GM19397 (cell line): ENCODE results near the gene DXO.

Experiments used
- ATAC-seq: cut with Tn5 transposase; IDR thresholded peaks from one replicate; pipeline ENCODE4 v1.9.1; 2021; ENCODE audit warnings: mild to moderate bottlenecking, moderate library complexity; ENCODE audit not compliant: unreplicated experiment

DXO gene

GRCh38 chr6:31958741-31959739 lies 12.9 kb downstream of the DXO start, which contains the start of the genes NELFE and SKIC2:
Gene NELFE (minus strand): TSS chr6:31958971. CDS start chr6:31958446, 525 bp downstream.
Gene SKIC2 (plus strand): TSS chr6:31959175. CDS start chr6:31959193, 18 bp downstream.
- ATAC-seq, result peak; percentile 96

GRCh38 chr6:31958412-31958740 lies 13.6 kb downstream of the DXO start:
- ATAC-seq, result no peak

- ATAC-seq, result no peak
These were observed 15.1 kb downstream of the DXO start for GRCh38 chr6:31956796-31957195.

- no peak for ATAC-seq
These were observed 17.4 kb downstream of the DXO start for GRCh38 chr6:31954511-31954910.

- no peak for ATAC-seq
These were observed 19.0 kb downstream of the DXO start for GRCh38 chr6:31952890-31953289.

- no peak for ATAC-seq
These were observed 19.7 kb downstream of the DXO start for GRCh38 chr6:31952140-31952805.

GRCh38 chr6:31949926-31950548 lies 21.9 kb downstream of the DXO start:
- ATAC-seq, result no peak

GRCh38 chr6:31948753-31949413 lies 23.1 kb downstream of the DXO start:
- ATAC-seq, result no peak

- ATAC-seq, result no peak
These were observed 23.6 kb downstream of the DXO start for GRCh38 chr6:31948306-31948705.

GRCh38 chr6:31947864-31948263 lies 24.1 kb downstream of the DXO start:
- no peak for ATAC-seq

- ATAC-seq, result no peak
These were observed 24.8 kb downstream of the DXO start for GRCh38 chr6:31947070-31947675.

GRCh38 chr6:31946370-31946885 lies 25.5 kb downstream of the DXO start:
- no peak for ATAC-seq

GRCh38 chr6:31945507-31946369 lies 26.2 kb downstream of the DXO start, which contains the start of gene CFB:
Gene CFB (plus strand): TSS chr6:31946095. CDS start chr6:31946222, 127 bp downstream.
- no peak for ATAC-seq

GRCh38 chr6:31945154-31945506 lies 26.8 kb downstream of the DXO start:
- no peak for ATAC-seq

- no peak for ATAC-seq
These were observed 28.2 kb downstream of the DXO start for GRCh38 chr6:31943742-31944141.

- ATAC-seq, result no peak
These were observed 31.7 kb downstream of the DXO start for GRCh38 chr6:31940256-31940664.

- no peak for ATAC-seq
These were observed 36.1 kb downstream of the DXO start for GRCh38 chr6:31935823-31936222.

- ATAC-seq, result no peak
These were observed 36.9 kb downstream of the DXO start for GRCh38 chr6:31935021-31935420.

- ATAC-seq, result no peak
These were observed 38.4 kb downstream of the DXO start for GRCh38 chr6:31933537-31933936.
